ENCODE results near the gene C10orf71.

The C10orf71 gene

DNA sequence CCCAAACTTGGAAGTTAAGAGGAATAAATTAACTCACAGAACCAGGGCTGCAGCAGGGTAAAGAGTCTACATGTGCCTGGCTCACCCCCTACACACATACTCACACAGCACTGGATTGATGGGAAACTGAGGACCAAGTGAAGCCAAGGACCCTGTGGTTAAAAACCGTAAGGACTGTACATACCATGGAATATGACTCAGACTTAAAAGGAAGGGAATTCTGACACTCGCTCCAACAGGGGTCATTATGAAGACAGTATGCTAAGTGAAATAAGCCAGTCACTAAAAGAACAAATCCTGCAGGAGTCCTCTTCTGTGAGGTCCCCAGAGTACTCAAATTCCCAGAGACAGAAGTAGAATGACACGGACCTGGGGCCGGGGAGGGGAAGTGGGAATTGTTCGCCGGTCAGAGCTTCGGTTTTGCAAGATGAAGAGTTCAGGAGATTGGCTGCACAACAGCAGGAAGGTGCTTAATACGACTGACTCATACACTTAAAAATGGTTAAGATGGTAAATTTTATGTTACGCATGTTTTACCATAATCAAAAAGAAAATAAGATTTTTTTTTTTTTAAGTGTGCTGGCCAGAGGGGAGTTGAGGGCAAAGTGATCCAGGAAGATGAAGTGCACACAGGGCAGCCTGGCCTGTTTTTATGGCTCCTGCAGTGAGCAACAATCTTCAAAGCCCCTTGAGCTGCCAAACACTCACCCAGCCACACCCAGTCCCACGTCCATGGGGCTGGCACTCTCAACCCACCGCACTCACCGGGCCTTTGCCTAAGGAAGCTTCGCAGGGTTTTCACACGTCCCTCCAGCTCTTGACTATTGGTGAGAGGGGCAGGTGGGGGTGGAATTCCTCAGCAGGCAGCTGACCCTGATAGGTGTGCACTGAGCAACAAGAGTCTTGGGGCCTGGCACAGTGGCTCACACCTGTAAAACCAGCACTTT lies 70.5 kb downstream of the C10orf71 start:
- Histone ChIP-seq H3K36me3 (ENCODE audit: control insufficient read depth in 2 of 2, insufficient read depth in 1 of 2, low read length in 2 of 2) (no peaks in the 10 kb centered on the region), H3K4me1 (ENCODE audit: control insufficient read depth, insufficient read depth, low read length) (no peaks in the 10 kb centered on the region), H3K4me3 (ENCODE audit: low read depth, low read length) (no peak overlapping the region), H3K27ac (ENCODE audit: extremely low read depth, low read depth, low read length) (no peak overlapping the region), H3K9me3 (ENCODE audit: control insufficient read depth, insufficient read depth, low read depth, low read length) (no peaks in the 10 kb centered on the region)
- no peak for TF ChIP-seq ZNF155 (tag by site-specific recombination; IDR thresholded peaks at IDR 0.05)
- no peak for TF ChIP-seq ZNF677 (tag by site-specific recombination; IDR thresholded peaks at IDR 0.05)
- TF ChIP-seq, protein P1, sequence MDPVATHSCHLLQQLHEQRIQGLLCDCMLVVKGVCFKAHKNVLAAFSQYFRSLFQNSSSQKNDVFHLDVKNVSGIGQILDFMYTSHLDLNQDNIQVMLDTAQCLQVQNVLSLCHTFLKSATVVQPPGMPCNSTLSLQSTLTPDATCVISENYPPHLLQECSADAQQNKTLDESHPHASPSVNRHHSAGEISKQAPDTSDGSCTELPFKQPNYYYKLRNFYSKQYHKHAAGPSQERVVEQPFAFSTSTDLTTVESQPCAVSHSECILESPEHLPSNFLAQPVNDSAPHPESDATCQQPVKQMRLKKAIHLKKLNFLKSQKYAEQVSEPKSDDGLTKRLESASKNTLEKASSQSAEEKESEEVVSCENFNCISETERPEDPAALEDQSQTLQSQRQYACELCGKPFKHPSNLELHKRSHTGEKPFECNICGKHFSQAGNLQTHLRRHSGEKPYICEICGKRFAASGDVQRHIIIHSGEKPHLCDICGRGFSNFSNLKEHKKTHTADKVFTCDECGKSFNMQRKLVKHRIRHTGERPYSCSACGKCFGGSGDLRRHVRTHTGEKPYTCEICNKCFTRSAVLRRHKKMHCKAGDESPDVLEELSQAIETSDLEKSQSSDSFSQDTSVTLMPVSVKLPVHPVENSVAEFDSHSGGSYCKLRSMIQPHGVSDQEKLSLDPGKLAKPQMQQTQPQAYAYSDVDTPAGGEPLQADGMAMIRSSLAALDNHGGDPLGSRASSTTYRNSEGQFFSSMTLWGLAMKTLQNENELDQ (tag by site-specific recombination; IDR thresholded peaks at IDR 0.05; ENCODE audit: low read depth): no peak
- ChIA-PET POLR2A (interaction anchor here (0.7 kb wide), 1 partner anchor 922 kb away, joined by 3 read pairs; no protein-coding TSS in a partner anchor), CTCF (no interaction called here)

DNA sequence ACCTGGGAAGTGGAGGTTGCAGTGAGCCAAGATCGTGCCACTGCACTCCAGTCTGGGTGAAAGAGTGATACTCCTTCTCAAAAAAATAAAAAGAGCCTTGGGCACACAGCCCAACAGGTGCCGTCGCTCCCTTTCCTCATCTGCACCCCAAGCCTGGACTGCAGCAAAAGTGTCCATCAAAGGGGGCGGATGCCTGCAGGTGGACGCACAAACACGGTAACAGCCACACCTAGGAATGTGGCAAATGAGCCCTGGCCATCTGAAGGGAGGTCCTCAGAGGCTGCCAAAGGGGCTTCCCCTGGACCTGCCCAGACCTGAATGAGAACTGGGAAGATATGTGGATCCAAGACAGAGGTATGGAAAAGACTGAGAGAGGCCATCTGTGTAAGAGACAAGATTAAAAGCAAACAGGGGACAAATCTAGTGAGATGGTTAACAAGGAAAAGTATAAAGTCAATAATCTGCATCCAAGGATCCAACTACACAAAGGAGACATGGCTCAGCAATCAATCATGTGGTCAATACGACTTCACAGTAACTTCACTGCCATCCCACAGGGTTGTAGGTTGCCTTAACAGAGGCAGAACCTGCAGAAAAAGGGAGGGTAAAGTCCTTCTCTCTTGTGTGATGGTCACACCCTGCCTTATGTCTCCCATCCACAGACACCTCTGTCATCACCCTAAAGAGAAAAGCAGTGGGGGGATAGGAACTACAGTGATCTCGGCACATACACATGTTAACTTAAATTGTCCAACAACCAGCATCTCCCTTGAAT lies 71.5 kb downstream of the C10orf71 start:
- POLR2A ChIA-PET: no interaction called here
- no peaks in the 10 kb centered on the region for H3K9me3 ChIP-seq (ENCODE audit: control insufficient read depth, insufficient read depth, low read depth, low read length)
- CTCF ChIA-PET: no interaction called here
- no peak for TF ChIP-seq YY1 (tag by site-specific recombination; IDR thresholded peaks at IDR 0.05)
- TF ChIP-seq HOXA7 (CRISPR knock-in tag; IDR thresholded peaks at IDR 0.05; ENCODE audit: borderline replicate concordance): no peak
- no peak for TF ChIP-seq ZNF529 (tag by site-specific recombination; IDR thresholded peaks at IDR 0.05; ENCODE audit: insufficient replicate concordance)
- TF ChIP-seq ZNF175 (tag by site-specific recombination; IDR thresholded peaks at IDR 0.05): no peak
- TF ChIP-seq ZNF654 (tag by site-specific recombination; IDR thresholded peaks at IDR 0.05; ENCODE audit: low read depth): no peak
- TF ChIP-seq, protein P2, sequence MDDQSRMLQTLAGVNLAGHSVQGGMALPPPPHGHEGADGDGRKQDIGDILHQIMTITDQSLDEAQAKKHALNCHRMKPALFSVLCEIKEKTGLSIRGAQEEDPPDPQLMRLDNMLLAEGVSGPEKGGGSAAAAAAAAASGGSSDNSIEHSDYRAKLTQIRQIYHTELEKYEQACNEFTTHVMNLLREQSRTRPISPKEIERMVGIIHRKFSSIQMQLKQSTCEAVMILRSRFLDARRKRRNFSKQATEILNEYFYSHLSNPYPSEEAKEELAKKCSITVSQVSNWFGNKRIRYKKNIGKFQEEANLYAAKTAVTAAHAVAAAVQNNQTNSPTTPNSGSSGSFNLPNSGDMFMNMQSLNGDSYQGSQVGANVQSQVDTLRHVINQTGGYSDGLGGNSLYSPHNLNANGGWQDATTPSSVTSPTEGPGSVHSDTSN (CRISPR knock-in tag; IDR thresholded peaks at IDR 0.05): no peak
- no peak for TF ChIP-seq ZNF132 (tag by site-specific recombination; IDR thresholded peaks at IDR 0.05; ENCODE audit: borderline replicate concordance)
- TF ChIP-seq RBAK (tag by site-specific recombination; IDR thresholded peaks at IDR 0.05): no peak
- TF ChIP-seq, protein P3, sequence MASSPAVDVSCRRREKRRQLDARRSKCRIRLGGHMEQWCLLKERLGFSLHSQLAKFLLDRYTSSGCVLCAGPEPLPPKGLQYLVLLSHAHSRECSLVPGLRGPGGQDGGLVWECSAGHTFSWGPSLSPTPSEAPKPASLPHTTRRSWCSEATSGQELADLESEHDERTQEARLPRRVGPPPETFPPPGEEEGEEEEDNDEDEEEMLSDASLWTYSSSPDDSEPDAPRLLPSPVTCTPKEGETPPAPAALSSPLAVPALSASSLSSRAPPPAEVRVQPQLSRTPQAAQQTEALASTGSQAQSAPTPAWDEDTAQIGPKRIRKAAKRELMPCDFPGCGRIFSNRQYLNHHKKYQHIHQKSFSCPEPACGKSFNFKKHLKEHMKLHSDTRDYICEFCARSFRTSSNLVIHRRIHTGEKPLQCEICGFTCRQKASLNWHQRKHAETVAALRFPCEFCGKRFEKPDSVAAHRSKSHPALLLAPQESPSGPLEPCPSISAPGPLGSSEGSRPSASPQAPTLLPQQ (tag by site-specific recombination; IDR thresholded peaks at IDR 0.05): no peak
- TF ChIP-seq ZNF114 (tag by site-specific recombination; IDR thresholded peaks at IDR 0.05): no peak
- no peak for TF ChIP-seq REPIN1 (tag by site-specific recombination; IDR thresholded peaks at IDR 0.05; ENCODE audit: low read depth)
- no peaks in the 10 kb centered on the region for H3K4me1 ChIP-seq (ENCODE audit: control insufficient read depth, insufficient read depth, low read length)
- no peak overlapping the region for H3K27ac ChIP-seq (ENCODE audit: extremely low read depth, low read depth, low read length)
- H3K4me3 ChIP-seq (ENCODE audit: low read depth, low read length): no peak overlapping the region
- no peaks in the 10 kb centered on the region for H3K36me3 ChIP-seq (ENCODE audit: control insufficient read depth in 2 of 2, insufficient read depth in 1 of 2, low read length in 2 of 2)

DNA sequence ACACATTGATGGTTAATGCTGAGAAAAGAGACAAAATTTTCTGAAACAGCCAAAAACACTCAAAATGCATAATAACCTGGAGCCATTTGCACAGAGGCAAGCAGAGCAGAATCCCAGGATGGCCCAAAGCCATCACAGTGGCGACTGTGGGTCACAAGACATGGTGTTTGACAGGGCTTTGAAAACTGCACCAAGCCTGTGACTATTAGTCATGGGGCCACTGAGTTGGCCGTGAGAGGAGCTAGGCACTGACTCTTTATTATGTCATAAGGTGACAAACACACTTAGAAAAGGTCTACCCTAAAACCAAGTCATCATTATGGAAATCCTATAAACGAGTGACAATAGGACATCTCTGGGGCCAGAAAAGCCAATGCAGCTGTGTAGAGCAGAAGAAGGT lies 73.0 kb downstream of the C10orf71 start:
- no peaks in the 10 kb centered on the region for H3K36me3 ChIP-seq (ENCODE audit: control insufficient read depth in 2 of 2, insufficient read depth in 1 of 2, low read length in 2 of 2)
- ChIA-PET CTCF (interaction anchor here (0.9 kb wide), 1 partner anchor 36 kb away, joined by 3 read pairs; no protein-coding TSS in a partner anchor), POLR2A (no interaction called here)
- H3K4me1 ChIP-seq (ENCODE audit: control insufficient read depth, insufficient read depth, low read length): no peaks in the 10 kb centered on the region
- H3K4me3 ChIP-seq (ENCODE audit: low read depth, low read length): no peak overlapping the region
- TF ChIP-seq GFI1B (tag by site-specific recombination; IDR thresholded peaks at IDR 0.05): no peak
- TF ChIP-seq, protein P4, sequence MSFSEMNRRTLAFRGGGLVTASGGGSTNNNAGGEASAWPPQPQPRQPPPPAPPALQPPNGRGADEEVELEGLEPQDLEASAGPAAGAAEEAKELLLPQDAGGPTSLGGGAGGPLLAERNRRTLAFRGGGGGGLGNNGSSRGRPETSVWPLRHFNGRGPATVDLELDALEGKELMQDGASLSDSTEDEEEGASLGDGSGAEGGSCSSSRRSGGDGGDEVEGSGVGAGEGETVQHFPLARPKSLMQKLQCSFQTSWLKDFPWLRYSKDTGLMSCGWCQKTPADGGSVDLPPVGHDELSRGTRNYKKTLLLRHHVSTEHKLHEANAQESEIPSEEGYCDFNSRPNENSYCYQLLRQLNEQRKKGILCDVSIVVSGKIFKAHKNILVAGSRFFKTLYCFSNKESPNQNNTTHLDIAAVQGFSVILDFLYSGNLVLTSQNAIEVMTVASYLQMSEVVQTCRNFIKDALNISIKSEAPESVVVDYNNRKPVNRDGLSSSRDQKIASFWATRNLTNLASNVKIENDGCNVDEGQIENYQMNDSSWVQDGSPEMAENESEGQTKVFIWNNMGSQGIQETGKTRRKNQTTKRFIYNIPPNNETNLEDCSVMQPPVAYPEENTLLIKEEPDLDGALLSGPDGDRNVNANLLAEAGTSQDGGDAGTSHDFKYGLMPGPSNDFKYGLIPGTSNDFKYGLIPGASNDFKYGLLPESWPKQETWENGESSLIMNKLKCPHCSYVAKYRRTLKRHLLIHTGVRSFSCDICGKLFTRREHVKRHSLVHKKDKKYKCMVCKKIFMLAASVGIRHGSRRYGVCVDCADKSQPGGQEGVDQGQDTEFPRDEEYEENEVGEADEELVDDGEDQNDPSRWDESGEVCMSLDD (tag by site-specific recombination; IDR thresholded peaks at IDR 0.05): no peak
- TF ChIP-seq, protein P5, sequence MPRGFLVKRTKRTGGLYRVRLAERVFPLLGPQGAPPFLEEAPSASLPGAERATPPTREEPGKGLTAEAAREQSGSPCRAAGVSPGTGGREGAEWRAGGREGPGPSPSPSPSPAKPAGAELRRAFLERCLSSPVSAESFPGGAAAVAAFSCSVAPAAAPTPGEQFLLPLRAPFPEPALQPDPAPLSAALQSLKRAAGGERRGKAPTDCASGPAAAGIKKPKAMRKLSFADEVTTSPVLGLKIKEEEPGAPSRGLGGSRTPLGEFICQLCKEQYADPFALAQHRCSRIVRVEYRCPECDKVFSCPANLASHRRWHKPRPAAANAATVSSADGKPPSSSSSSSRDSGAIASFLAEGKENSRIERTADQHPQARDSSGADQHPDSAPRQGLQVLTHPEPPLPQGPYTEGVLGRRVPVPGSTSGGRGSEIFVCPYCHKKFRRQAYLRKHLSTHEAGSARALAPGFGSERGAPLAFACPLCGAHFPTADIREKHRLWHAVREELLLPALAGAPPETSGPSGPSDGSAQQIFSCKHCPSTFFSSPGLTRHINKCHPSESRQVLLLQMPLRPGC (tag by site-specific recombination; IDR thresholded peaks at IDR 0.05): no peak
- TF ChIP-seq ZNF184 (tag by site-specific recombination; IDR thresholded peaks at IDR 0.05): no peak
- H3K9me3 ChIP-seq (ENCODE audit: control insufficient read depth, insufficient read depth, low read depth, low read length): no peaks in the 10 kb centered on the region
- no peak overlapping the region for H3K27ac ChIP-seq (ENCODE audit: extremely low read depth, low read depth, low read length)
